Loucy (cell line): ENCODE measurements around the gene RIMBP2.

Experiments used
- H2AFZ ChIP-seq: fragments of 200-600 bp; sonication (generic); 2 replicates; pipeline ENCODE4 v1.6.0; 2016; ENCODE audit warnings: antibody characterized with exemption, mild to moderate bottlenecking, low read length, moderate library complexity
- H3F3A ChIP-seq: fragments of 200-600 bp; 2 replicates; pipeline ENCODE4 v1.6.0; 2016; ENCODE audit warnings: antibody characterized with exemption, low read depth, mild to moderate bottlenecking
- H3K27me3 ChIP-seq: fragments of 200-600 bp; sonication (generic); 2 replicates; pipeline ENCODE4 v1.6.1; 2014; ENCODE audit warnings: low read length, mild to moderate bottlenecking; ENCODE audit not compliant: insufficient read depth, poor library complexity, severe bottlenecking
- H3K36me3 ChIP-seq: fragments of 200-600 bp; sonication (generic); 2 replicates; pipeline ENCODE4 v1.6.1; 2016; ENCODE audit warnings: low read length; ENCODE audit not compliant: insufficient read depth
- H3K4me1 ChIP-seq: fragments of 200-600 bp; sonication (generic); 2 replicates; pipeline ENCODE4 v1.5.1; 2014; ENCODE audit warnings: low read length, mild to moderate bottlenecking; ENCODE audit not compliant: insufficient read depth, poor library complexity, severe bottlenecking
- H3K4me2 ChIP-seq: fragments of 200-600 bp; sonication (generic); 2 replicates; pipeline ENCODE4 v1.6.0; 2014; ENCODE audit warnings: antibody characterized with exemption, low read length, low read depth, mild to moderate bottlenecking; ENCODE audit not compliant: poor library complexity, severe bottlenecking
- H3K4me3 ChIP-seq: fragments of 200-600 bp; sonication (generic); 2 replicates; pipeline ENCODE4 v1.5.1; 2014; ENCODE audit warnings: low read length, mild to moderate bottlenecking, mixed read lengths; ENCODE audit not compliant: poor library complexity, severe bottlenecking
- H3K79me2 ChIP-seq: fragments of 200-600 bp; sonication (generic); 2 replicates; pipeline ENCODE4 v1.6.1; 2014; ENCODE audit warnings: low read length; ENCODE audit not compliant: insufficient read depth
- H3K9ac ChIP-seq: fragments of 200-600 bp; sonication (generic); 2 replicates; pipeline ENCODE4 v1.6.0; 2014; ENCODE audit warnings: mild to moderate bottlenecking, low read depth, low read length, moderate library complexity; ENCODE audit not compliant: poor library complexity, severe bottlenecking
- H3K9me2 ChIP-seq: fragments of 200-600 bp; sonication (generic); replicated peaks from 2 replicates; pipeline ENCODE4 v1.6.1; 2016; ENCODE audit warnings: low read depth, low read length, mixed read lengths
- H3K9me3 ChIP-seq: fragments of 200-600 bp; sonication (generic); 2 replicates; pipeline ENCODE4 v1.6.1; 2014; ENCODE audit warnings: mild to moderate bottlenecking, antibody characterized with exemption, low read length, low read depth; ENCODE audit not compliant: insufficient read depth
- H4K20me1 ChIP-seq: fragments of 200-600 bp; sonication (generic); 2 replicates; pipeline ENCODE4 v1.6.0; 2014; ENCODE audit warnings: antibody characterized with exemption, low read length, mild to moderate bottlenecking; ENCODE audit not compliant: insufficient read depth, poor library complexity, severe bottlenecking
- EZH2phosphoT487 ChIP-seq: fragments of 200-600 bp; IDR thresholded peaks from 2 replicates; pipeline ENCODE4 v1.6.1; 2018; ENCODE audit warnings: antibody characterized with exemption, mild to moderate bottlenecking, moderate library complexity, borderline replicate concordance
- TF ChIP-seq, protein P1 (sequence below): fragments of 200-600 bp; sonication (generic); conservative IDR thresholded peaks from 2 replicates; pipeline ENCODE4 v1.5.1; 2014; ENCODE audit warnings: mild to moderate bottlenecking, antibody characterized with exemption, low read length

RIMBP2 gene

DNA sequence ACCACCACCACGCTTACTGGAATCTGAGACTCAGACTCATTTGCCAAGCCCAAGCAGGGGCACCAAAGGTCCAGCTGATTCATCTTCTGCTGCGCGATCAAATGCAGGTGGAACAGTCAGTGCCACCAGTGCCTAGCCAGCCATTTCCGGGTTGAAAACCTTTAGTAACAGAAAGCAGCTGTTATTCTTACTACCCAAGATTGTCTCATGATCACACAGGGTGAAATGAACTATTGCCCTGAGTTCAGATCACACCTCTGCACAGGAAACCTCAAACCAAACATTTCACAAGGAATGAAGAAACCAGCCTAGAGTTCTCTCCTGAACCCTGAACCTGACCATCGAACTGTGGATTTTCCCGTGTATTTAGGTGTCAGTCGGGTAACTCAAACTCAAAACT is 88.9 kb downstream of the RIMBP2 start:
- Histone ChIP-seq H3K4me3 (no peak overlapping the region), H3K79me2 (no peaks in the 10 kb centered on the region), H3K4me2 (no peak overlapping the region), H2AFZ (no peak overlapping the region), H3F3A (no peaks in the 10 kb centered on the region), H3K9me3 (no peaks in the 10 kb centered on the region; the same call in 1 of the 2 replicates), H3K36me3 (no peaks in the 10 kb centered on the region), H3K9ac (no peak overlapping the region), H3K27me3 (no peaks in the 10 kb centered on the region), H3K9me2 (no peaks in the 10 kb centered on the region), H4K20me1 (no peaks in the 10 kb centered on the region), H3K4me1 (no peaks in the 10 kb centered on the region)
- TF ChIP-seq, protein P1, sequence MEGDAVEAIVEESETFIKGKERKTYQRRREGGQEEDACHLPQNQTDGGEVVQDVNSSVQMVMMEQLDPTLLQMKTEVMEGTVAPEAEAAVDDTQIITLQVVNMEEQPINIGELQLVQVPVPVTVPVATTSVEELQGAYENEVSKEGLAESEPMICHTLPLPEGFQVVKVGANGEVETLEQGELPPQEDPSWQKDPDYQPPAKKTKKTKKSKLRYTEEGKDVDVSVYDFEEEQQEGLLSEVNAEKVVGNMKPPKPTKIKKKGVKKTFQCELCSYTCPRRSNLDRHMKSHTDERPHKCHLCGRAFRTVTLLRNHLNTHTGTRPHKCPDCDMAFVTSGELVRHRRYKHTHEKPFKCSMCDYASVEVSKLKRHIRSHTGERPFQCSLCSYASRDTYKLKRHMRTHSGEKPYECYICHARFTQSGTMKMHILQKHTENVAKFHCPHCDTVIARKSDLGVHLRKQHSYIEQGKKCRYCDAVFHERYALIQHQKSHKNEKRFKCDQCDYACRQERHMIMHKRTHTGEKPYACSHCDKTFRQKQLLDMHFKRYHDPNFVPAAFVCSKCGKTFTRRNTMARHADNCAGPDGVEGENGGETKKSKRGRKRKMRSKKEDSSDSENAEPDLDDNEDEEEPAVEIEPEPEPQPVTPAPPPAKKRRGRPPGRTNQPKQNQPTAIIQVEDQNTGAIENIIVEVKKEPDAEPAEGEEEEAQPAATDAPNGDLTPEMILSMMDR, result no peak
- TF ChIP-seq EZH2phosphoT487, result no peak

- Histone ChIP-seq H3K9me3 (peaks cover 4% of the 10 kb centered on the region; the same call in 1 of the 2 replicates), H3K9me2 (no peaks in the 10 kb centered on the region), H3F3A (no peaks in the 10 kb centered on the region), H3K9ac (no peak overlapping the region), H4K20me1 (no peaks in the 10 kb centered on the region), H3K36me3 (no peaks in the 10 kb centered on the region), H3K4me2 (no peak overlapping the region), H3K79me2 (no peaks in the 10 kb centered on the region), H3K27me3 (no peaks in the 10 kb centered on the region), H3K4me1 (no peaks in the 10 kb centered on the region), H2AFZ (no peak overlapping the region), H3K4me3 (no peak overlapping the region)
- TF ChIP-seq, protein P1, result no peak
- TF ChIP-seq EZH2phosphoT487, result no peak
Observed at GRCh38 chr12:130626601-130627000, 89.5 kb downstream of the RIMBP2 start.

DNA sequence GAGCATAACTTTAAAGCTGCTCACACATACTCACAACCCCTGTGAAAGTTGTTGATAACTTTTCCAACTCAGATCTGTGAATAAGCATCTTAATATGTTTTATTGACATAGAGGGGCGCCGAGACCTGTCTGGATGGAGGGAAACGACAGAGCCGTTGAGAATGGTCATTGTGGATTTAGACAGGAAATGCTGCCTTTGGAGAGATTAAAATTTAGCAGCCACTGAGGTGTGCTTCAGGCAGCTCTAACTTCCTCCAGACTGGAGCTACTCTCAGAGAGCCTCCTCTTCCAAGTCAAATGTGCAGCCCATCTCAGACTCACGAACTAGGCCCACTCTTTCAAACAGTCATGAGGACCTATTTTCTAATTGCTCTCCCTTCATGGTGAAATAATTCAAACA is 90.9 kb downstream of the RIMBP2 start:
- TF ChIP-seq, protein P1, result no peak
- TF ChIP-seq EZH2phosphoT487, result no peak
- no peak overlapping the region for H2AFZ ChIP-seq
- H3K9me3 ChIP-seq, result peaks cover 13% of the 10 kb centered on the region; the same call in 1 of the 2 replicates
- no peaks in the 10 kb centered on the region for H3K4me1 ChIP-seq
- H3K27me3 ChIP-seq, result no peaks in the 10 kb centered on the region
- no peaks in the 10 kb centered on the region for H3F3A ChIP-seq
- no peaks in the 10 kb centered on the region for H4K20me1 ChIP-seq
- H3K4me3 ChIP-seq, result no peak overlapping the region
- no peak overlapping the region for H3K9ac ChIP-seq
- H3K9me2 ChIP-seq, result no peaks in the 10 kb centered on the region
- H3K79me2 ChIP-seq, result no peaks in the 10 kb centered on the region
- no peaks in the 10 kb centered on the region for H3K36me3 ChIP-seq
- H3K4me2 ChIP-seq, result no peak overlapping the region
